CD4-positive, CD25-positive, alpha-beta regulatory T cell (primary cell): ENCODE data around the gene PDS5B. TPM values are rescaled to one million over a fixed set of nuclear protein-coding genes. Genes with fewer than 3 reads are reported as not detected.

Experiments
- ATAC-seq, 2 donors: fragments of 150-1000 bp; cut with Tn5 transposase; one replicate each; pipeline ENCODE4 v1.10.0; 2021; ENCODE audit warnings: low read depth in 2 of 2, moderate number of reproducible peaks in 2 of 2, moderate library complexity in 1 of 2
- DNase-seq, 3 donors: peaks; one replicate each; pipeline versions ENCODE4 v3.0.0 to v3.0.0-alpha.2; 2012 to 2022; ENCODE audit warnings: mixed read lengths in 1 of 3
- H3K27ac ChIP-seq: one replicate; pipeline ENCODE4 v1.7.0; 2013; ENCODE audit warnings: mild to moderate bottlenecking, low read length; ENCODE audit not compliant: insufficient read depth, poor library complexity, severe bottlenecking
- H3K27me3 ChIP-seq: one replicate; pipeline ENCODE4 v1.7.0; 2013; ENCODE audit warnings: low read length; ENCODE audit not compliant: control insufficient read depth, insufficient read depth
- H3K36me3 ChIP-seq: one replicate; pipeline ENCODE4 v1.7.0; 2013; ENCODE audit warnings: mild to moderate bottlenecking, low read length, moderate library complexity; ENCODE audit not compliant: control insufficient read depth, insufficient read depth
- H3K4me1 ChIP-seq: 2 replicates; pipeline ENCODE4 v1.7.0; 2013; ENCODE audit warnings: mild to moderate bottlenecking, low read length; ENCODE audit not compliant: insufficient read depth, control insufficient read depth, poor library complexity, severe bottlenecking
- H3K4me3 ChIP-seq: one replicate; pipeline ENCODE4 v1.7.0; 2013; ENCODE audit warnings: low read depth, mild to moderate bottlenecking, low read length, moderate library complexity
- H3K9me3 ChIP-seq, 2 experiments: 1 replicate in 1 of 2; 2 replicates in 1 of 2; pipeline ENCODE4 v1.7.0; 2013; ENCODE audit warnings: low read length in 2 of 2, mild to moderate bottlenecking in 1 of 2, moderate library complexity in 1 of 2; ENCODE audit not compliant: control insufficient read depth in 2 of 2
- H3K27ac Mint-ChIP-seq, 3 donors: one replicate each; pipeline ENCODE4 v1.8.0; 2020 to 2022; ENCODE audit warnings: mild to moderate bottlenecking in 3 of 3, mixed read lengths in 3 of 3, moderate library complexity in 2 of 3
- H3K27me3 Mint-ChIP-seq: one replicate; pipeline ENCODE4 v1.8.0; 2022; ENCODE audit warnings: mild to moderate bottlenecking, mixed read lengths
- H3K36me3 Mint-ChIP-seq: one replicate; pipeline ENCODE4 v1.8.0; 2020; ENCODE audit warnings: mixed read lengths
- H3K4me1 Mint-ChIP-seq, 4 donors: one replicate each; pipeline ENCODE4 v1.8.0; 2020 to 2022; ENCODE audit warnings: mixed read lengths in 4 of 4, mild to moderate bottlenecking in 1 of 4
- H3K4me3 Mint-ChIP-seq, 4 donors: one replicate each; pipeline ENCODE4 v1.8.0; 2020 to 2022; ENCODE audit warnings: mild to moderate bottlenecking in 4 of 4, mixed read lengths in 4 of 4, moderate library complexity in 3 of 4
- H3K9me3 Mint-ChIP-seq, 7 donors: one replicate each; pipeline ENCODE4 v1.8.0; 2020 to 2022; ENCODE audit warnings: mixed read lengths in 7 of 7, mild to moderate bottlenecking in 3 of 7, moderate library complexity in 2 of 7
- polyA plus RNA-seq, 4 donors: library from polyadenylated mRNA; unstranded; fragments of 300-500 nt; fragmentation: Illumina TruSeq; gene quantifications; one replicate each; pipeline ENCODE4 v1.2.3, GENCODE V29; 2021
- total RNA-seq: library from RNA; stranded (reverse); gene quantifications from one replicate; pipeline ENCODE4 v1.2.3, GENCODE V29; 2022

Gene PDS5B
- total and polyA plus RNA-seq, 5 donors from 2014 or later, result 28.6 to 51.4 (median 34.5) TPM

GRCh38 chr13:32636711-32637110 is 50.5 kb downstream of the PDS5B start:
- H3K4me1 Mint-ChIP-seq, result peaks cover 17 to 27% (median 22%) of the 10 kb centered on the region in 4 donors
- DNase-seq, result no peak
- H3K4me3 Mint-ChIP-seq, result no peak overlapping the region
- H3K27ac Mint-ChIP-seq, result no peak overlapping the region
- no peaks in the 10 kb centered on the region for H3K9me3 ChIP-seq
- H3K4me1 ChIP-seq, result peaks cover 5% of the 10 kb centered on the region
- no peaks in the 10 kb centered on the region for H3K36me3 Mint-ChIP-seq
- no peaks in the 10 kb centered on the region for H3K9me3 Mint-ChIP-seq
- no peaks in the 10 kb centered on the region for H3K27me3 Mint-ChIP-seq
- H3K4me3 ChIP-seq, result no peak overlapping the region
- H3K27ac ChIP-seq, result no peak overlapping the region
- H3K27me3 ChIP-seq, result no peaks in the 10 kb centered on the region
- H3K36me3 ChIP-seq, result no peaks in the 10 kb centered on the region
- no peak for ATAC-seq

- ATAC-seq (no peak), DNase-seq (no peak)
- Mint-ChIP-seq H3K4me1 (peaks cover 24 to 40% (median 36%) of the 10 kb centered on the region in 4 donors), H3K27me3 (no peaks in the 10 kb centered on the region), H3K36me3 (no peaks in the 10 kb centered on the region), H3K4me3 (no peak overlapping the region), H3K27ac (no peak overlapping the region), H3K9me3 (no peaks in the 10 kb centered on the region)
- Histone ChIP-seq H3K36me3 (no peaks in the 10 kb centered on the region), H3K4me1 (peaks cover 7% of the 10 kb centered on the region), H3K9me3 (no peaks in the 10 kb centered on the region), H3K27ac (no peak overlapping the region), H3K27me3 (no peaks in the 10 kb centered on the region), H3K4me3 (no peak overlapping the region)
These were observed 52.5 kb downstream of the PDS5B start for GRCh38 chr13:32638739-32639138.

- Mint-ChIP-seq H3K9me3 (no peaks in the 10 kb centered on the region), H3K36me3 (no peaks in the 10 kb centered on the region), H3K27ac (no peak overlapping the region), H3K4me1 (peaks cover 22 to 39% (median 35%) of the 10 kb centered on the region in 4 donors), H3K27me3 (no peaks in the 10 kb centered on the region), H3K4me3 (no peak overlapping the region)
- ATAC-seq (peak; percentile 77 to 87), DNase-seq (peak; percentile 33 to 74 (median 61))
- Histone ChIP-seq H3K9me3 (no peaks in the 10 kb centered on the region), H3K27me3 (no peaks in the 10 kb centered on the region), H3K27ac (no peak overlapping the region), H3K4me1 (peaks cover 7% of the 10 kb centered on the region), H3K4me3 (no peak overlapping the region), H3K36me3 (no peaks in the 10 kb centered on the region)
These were observed 53.4 kb downstream of the PDS5B start for GRCh38 chr13:32639502-32640105.

GRCh38 chr13:32642316-32642715 is 56.1 kb downstream of the PDS5B start:
- H3K9me3 ChIP-seq, result no peaks in the 10 kb centered on the region
- no peaks in the 10 kb centered on the region for H3K36me3 ChIP-seq
- DNase-seq, result peak in 1 of 3 donors; percentile 14
- Mint-ChIP-seq H3K36me3 (no peaks in the 10 kb centered on the region), H3K4me3 (no peak overlapping the region), H3K27ac (peak overlapping the region in 1 of 3 donors; percentile 87), H3K27me3 (no peaks in the 10 kb centered on the region), H3K9me3 (no peaks in the 10 kb centered on the region), H3K4me1 (peaks cover 43 to 61% (median 55%) of the 10 kb centered on the region in 4 donors)
- no peak overlapping the region for H3K4me3 ChIP-seq
- ATAC-seq, result no peak
- H3K27me3 ChIP-seq, result no peaks in the 10 kb centered on the region
- H3K27ac ChIP-seq, result no peak overlapping the region
- peaks cover 16% of the 10 kb centered on the region for H3K4me1 ChIP-seq

- H3K4me3 Mint-ChIP-seq, result no peak overlapping the region
- no peak overlapping the region for H3K27ac Mint-ChIP-seq
- H3K9me3 ChIP-seq, result no peaks in the 10 kb centered on the region
- no peaks in the 10 kb centered on the region for H3K36me3 ChIP-seq
- H3K27me3 ChIP-seq, result no peaks in the 10 kb centered on the region
- H3K36me3 Mint-ChIP-seq, result no peaks in the 10 kb centered on the region
- peaks cover 16% of the 10 kb centered on the region for H3K4me1 ChIP-seq
- H3K4me1 Mint-ChIP-seq, result peaks cover 46 to 65% (median 55%) of the 10 kb centered on the region in 4 donors
- H3K4me3 ChIP-seq, result no peak overlapping the region
- no peaks in the 10 kb centered on the region for H3K27me3 Mint-ChIP-seq
- H3K9me3 Mint-ChIP-seq, result no peaks in the 10 kb centered on the region
- ATAC-seq (no peak), DNase-seq (no peak)
- no peak overlapping the region for H3K27ac ChIP-seq
These were observed 56.6 kb downstream of the PDS5B start for GRCh38 chr13:32642858-32643257.

- no peaks in the 10 kb centered on the region for H3K9me3 Mint-ChIP-seq
- peaks cover 16% of the 10 kb centered on the region for H3K4me1 ChIP-seq
- H3K27ac ChIP-seq, result no peak overlapping the region
- no peaks in the 10 kb centered on the region for H3K36me3 Mint-ChIP-seq
- no peaks in the 10 kb centered on the region for H3K27me3 ChIP-seq
- peak overlapping the region in 1 of 4 donors; percentile 32 for H3K4me3 Mint-ChIP-seq
- peak overlapping the region in 2 of 3 donors; percentile 1 to 15 for H3K27ac Mint-ChIP-seq
- peaks cover 57 to 78% (median 66%) of the 10 kb centered on the region in 4 donors for H3K4me1 Mint-ChIP-seq
- no peaks in the 10 kb centered on the region for H3K27me3 Mint-ChIP-seq
- H3K9me3 ChIP-seq, result no peaks in the 10 kb centered on the region
- H3K36me3 ChIP-seq, result no peaks in the 10 kb centered on the region
- peak overlapping the region; percentile 33 for H3K4me3 ChIP-seq
- DNase-seq (peak in 1 of 3 donors; percentile 28), ATAC-seq (peak in 1 of 2 donors; percentile 9)
These were observed 59.6 kb downstream of the PDS5B start for GRCh38 chr13:32645854-32646253.

GRCh38 chr13:32647926-32648325 is 61.7 kb downstream of the PDS5B start:
- peaks cover 42 to 62% (median 49%) of the 10 kb centered on the region in 4 donors for H3K4me1 Mint-ChIP-seq
- ATAC-seq, result no peak
- no peak overlapping the region for H3K27ac ChIP-seq

More at GRCh38 chr13:32647926-32648325, 61.7 kb downstream of the PDS5B start:
- Mint-ChIP-seq H3K4me3 (no peak overlapping the region), H3K36me3 (no peaks in the 10 kb centered on the region), H3K27me3 (no peaks in the 10 kb centered on the region), H3K9me3 (no peaks in the 10 kb centered on the region), H3K27ac (peak overlapping the region; percentile 2 to 60 (median 2))
- Histone ChIP-seq H3K36me3 (no peaks in the 10 kb centered on the region), H3K9me3 (no peaks in the 10 kb centered on the region), H3K27me3 (no peaks in the 10 kb centered on the region), H3K4me3 (no peak overlapping the region), H3K4me1 (peaks cover 9% of the 10 kb centered on the region)
- DNase-seq, result no peak
